HG03039 (cell line): ENCODE results near the gene ATP8A1.

ENCODE experiments used
- ATAC-seq: cut with Tn5 transposase; IDR thresholded peaks from one replicate; pipeline ENCODE4 v1.9.1; 2021; ENCODE audit warnings: mild to moderate bottlenecking, moderate library complexity; ENCODE audit not compliant: unreplicated experiment

Gene ATP8A1

GRCh38 chr4:42425146-42426065, 231.5 kb downstream of the ATP8A1 start:
- no peak for ATAC-seq

DNA sequence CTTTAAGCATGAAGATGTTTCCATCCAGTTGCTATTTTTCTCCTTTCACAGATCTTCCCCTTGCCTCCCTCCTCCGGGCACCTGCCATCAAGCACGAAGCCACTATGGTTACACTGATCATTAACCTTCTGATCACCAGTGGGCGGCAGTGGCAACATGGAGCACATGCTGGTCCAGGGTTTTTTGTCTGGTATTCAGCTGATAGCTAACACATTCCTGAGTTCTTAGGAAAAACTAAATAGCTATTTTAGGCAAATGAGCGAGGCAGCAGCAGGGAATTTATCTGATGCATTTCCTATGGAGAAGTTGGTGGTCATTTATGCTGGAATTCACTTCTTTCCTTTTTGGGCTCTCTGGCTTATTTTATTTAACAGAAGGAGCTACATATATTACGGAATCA, 236.8 kb downstream of the ATP8A1 start:
- no peak for ATAC-seq

DNA sequence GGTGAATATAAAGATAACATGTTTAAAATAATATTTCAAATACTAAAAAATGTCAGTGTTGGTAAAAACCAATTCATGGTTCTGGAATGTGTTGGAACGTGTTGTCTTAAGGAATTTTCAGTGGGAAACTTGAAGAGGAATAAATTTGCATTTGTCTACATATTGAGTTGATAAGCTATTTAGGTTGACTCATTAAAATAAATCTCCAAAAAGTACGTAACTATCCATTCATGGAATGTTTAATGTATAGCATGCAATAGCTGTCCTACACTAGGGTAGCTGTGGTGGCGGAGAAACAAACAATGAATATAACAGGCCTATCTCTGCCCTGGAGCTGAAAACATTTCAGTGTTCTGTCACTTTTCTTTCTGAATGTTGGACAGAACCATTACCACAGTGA, 239.4 kb downstream of the ATP8A1 start:
- ATAC-seq = no peak

- no peak for ATAC-seq
Measured at GRCh38 chr4:42416017-42416416, 240.9 kb downstream of the ATP8A1 start.

GRCh38 chr4:42415281-42415680, 241.6 kb downstream of the ATP8A1 start:
- ATAC-seq = no peak

- no peak for ATAC-seq
Measured at GRCh38 chr4:42412251-42412650, 244.7 kb downstream of the ATP8A1 start.

- no peak for ATAC-seq
Measured at GRCh38 chr4:42411803-42412202, 245.1 kb downstream of the ATP8A1 start.

DNA sequence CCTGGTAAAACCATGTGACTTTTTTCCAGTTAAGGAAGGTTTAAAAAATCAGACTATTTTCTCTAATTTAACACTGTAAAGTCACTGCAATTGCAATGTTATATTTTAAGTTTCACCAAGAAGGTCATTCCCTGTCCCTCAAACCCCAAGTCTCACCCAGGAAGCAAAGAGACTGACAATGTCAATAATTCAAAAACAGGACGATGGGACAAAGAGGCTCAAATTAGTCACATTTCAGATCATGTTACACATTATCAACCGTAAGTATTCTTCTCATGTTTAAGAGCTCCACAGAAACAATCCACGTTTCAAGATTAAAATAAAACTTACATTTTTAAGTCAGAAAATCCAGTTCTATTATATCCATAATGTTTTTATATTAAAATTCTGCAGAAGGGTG, 246.5 kb downstream of the ATP8A1 start:
- ATAC-seq = no peak

DNA sequence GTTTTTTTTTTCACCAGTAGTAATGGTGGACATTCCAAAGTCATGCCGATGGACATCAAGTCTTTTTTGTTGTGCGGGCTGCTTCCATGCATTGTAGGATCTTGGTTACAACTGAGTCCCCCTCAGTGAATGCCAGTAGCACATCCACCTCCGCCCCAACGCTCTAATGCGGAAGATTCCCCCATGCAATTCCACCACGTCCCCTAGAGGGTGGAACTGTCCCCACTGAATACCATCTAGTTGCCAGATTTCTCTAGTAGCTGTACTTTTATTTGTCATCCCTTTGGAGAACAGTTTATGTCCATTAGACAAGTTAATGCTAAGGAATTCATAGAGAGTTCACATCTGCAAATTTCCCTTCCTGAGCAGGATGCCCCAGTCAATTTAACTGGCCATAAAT, 252.9 kb downstream of the ATP8A1 start:
- no peak for ATAC-seq

GRCh38 chr4:42401171-42401570, 255.7 kb downstream of the ATP8A1 start:
- no peak for ATAC-seq

- no peak for ATAC-seq
Measured at GRCh38 chr4:42399393-42399792, 257.5 kb downstream of the ATP8A1 start.

DNA sequence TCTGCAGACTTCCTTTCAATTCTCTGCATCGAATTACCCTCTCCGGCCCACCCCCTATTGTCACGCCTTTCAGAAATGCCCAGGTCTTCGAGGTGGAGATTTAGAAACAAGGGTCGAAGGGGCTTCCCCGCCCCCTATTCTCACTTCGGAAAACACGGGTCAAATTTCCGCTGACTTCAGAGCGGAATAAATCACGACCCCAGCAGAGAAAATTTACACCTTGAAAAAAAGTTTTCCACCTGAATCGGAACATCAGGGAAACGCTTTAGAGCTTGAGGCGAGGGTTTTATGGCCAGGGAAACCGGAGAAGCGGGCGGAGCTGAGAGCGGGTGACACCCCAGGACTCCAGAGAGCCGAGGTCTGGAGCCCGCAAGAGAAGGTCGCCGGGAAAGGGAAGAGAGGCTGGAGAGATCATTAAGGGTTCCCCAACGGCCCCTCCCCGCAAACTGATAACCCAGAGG, 258.0 kb downstream of the ATP8A1 start:
- no peak for ATAC-seq

DNA sequence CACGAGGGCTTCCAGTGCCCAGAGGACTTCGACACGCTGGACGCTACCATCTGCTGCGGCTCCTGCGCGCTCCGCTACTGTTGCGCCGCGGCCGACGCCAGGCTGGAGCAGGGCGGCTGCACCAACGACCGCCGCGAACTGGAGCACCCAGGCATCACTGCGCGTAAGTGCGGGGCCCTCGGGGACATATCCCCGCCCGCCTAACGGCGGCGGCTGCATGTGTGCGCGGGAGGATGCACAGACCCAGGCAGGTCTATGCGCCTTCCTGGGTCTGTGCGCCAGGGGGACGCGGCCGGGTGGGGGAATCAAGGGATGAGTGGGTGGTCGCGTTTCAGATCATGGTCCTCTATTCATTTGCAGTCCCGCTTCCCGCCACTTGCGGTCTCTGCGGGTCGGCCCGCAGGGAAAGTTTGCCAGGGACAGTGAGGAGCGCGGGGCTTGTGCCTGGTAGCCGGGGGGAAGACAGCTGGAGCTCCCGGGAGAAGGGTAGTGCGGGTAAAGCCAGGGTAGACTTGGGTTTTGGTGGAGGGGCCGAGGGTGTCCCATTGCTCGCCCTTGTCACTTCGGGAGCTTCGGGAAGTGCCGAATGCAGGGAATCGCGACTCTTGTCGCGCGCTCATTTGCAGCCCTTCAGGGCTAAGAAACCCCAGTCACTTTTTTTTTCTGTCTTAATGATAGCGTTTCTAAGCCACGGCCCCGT, 258.6 kb downstream of the ATP8A1 start:
- ATAC-seq = peak; percentile 32

GRCh38 chr4:42397635-42398170, 259.2 kb downstream of the ATP8A1 start:
- ATAC-seq = peak; percentile 30

DNA sequence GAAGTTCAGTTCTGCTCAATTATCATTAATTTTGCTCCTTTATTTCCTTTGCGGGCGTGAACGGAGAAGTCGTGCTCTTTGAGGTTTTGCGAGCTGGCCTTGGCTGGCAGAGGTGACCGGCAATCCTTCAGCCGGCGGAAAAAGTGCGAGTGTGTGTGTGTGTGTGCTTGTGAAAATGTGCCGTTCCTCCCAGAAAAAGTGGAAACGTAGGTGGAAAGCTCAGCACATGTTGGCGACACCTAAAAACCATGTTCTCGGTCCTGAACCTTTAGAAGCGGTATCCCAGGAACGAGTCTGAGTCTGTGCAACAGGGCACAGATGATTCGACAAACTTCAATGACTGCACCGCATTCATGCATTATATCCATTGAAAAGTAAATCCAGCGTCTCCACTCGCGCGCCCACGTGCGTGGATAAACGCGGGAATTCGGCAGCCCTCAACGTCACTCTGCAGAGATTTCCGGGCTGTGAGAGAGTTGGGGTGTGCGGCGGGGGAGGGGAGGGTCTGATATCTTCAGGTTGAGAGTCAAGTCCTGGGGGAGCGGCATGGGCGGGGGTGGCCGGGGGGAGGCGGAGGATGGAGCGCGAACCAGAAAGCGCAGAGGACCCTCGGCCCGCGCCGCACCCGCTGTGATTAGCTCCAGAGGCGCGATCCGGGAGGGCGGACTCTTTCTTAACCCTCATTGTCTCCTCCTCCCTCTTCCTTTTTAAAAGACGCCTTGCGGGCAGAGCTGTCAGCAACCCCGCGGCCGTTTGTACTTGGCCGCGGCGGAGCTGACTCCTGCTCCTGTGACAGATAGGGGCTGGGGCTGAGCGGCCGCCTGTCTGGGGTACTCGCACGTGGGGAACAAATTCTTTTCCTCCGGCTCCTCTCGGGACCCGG, 259.9 kb downstream of the ATP8A1 start, which contains the start of gene SHISA3:
SHISA3 (plus strand) TSS at position 737 of the 883 bp plus-strand sequence. CDS start 569 bp downstream, outside the sequence.
- peak; percentile 36 for ATAC-seq

DNA sequence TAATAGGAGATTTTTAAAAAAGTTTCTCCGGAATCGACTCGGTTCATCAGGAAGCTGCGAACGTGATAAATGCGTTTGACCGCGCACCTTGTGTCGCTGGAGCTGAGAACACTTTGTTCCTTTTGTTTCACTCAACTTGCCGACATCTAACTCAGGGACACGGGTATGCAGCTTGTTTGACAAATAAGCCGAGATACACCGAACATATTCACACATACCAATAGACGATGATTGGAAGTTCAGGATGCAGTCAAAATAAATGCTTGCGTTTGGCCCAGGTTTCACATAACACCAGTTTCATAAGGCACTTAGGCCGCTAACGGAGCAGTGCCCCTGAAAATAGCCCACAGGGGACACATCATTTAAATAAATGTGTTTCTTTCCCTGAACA, 260.5 kb downstream of the ATP8A1 start:
- no peak for ATAC-seq

DNA sequence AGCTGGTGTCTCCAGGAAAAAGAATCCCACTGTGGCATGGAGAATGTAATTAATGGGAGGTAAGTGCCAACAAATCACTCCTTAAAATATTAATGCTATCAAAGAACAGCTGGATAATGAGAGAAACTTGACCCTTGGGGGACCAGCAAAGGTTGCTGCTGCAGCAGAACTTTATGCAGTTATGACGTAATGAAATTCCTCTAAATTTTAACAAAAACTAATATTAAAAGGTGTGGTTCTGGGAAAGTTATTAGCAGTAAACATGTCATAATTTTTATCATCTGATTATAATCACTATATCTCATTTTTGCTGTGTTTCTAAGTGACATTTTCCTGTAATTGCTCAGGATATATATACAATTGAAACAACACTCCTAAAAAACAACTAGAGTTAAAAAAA, 261.3 kb downstream of the ATP8A1 start:
- no peak for ATAC-seq

- ATAC-seq = no peak
Measured at GRCh38 chr4:42392436-42392835, 264.5 kb downstream of the ATP8A1 start.

- no peak for ATAC-seq
Measured at GRCh38 chr4:42391981-42392380, 264.9 kb downstream of the ATP8A1 start.

- no peak for ATAC-seq
Measured at GRCh38 chr4:42391355-42391664, 265.6 kb downstream of the ATP8A1 start.
